HG03060 (cell line): ENCODE results near the gene KRT3.

ENCODE experiments used
- ATAC-seq: cut with Tn5 transposase; IDR thresholded peaks from one replicate; pipeline ENCODE4 v1.9.1; 2021; ENCODE audit warnings: low read depth, moderate number of reproducible peaks; ENCODE audit not compliant: unreplicated experiment

Gene KRT3

GRCh38 chr12:52795694-52796428 is at the start of gene KRT3:
Gene KRT3, minus strand, starts transcription at chr12:52796117. Its CDS starts 75 bp downstream, at chr12:52796042.
- no peak for ATAC-seq

DNA sequence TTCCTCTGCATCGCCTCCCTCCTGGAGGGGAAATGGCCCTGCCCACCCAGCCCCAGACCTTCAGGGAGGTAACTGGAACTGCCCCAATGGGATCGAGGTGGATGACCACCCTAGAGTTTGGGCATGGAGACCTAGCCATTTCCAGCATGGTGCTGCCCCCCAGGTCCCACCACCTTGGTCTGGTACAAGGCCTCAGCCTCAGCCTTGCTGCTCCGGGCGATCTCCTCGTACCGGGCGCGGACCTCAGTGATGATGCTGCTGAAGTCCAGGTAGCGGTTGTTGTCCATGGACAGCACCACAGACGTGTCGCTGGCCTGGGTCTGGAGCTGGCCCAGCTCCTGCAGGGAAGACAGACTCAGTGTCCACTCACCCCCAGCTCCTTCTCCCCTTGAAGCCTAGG is 48.5 kb upstream of the KRT3 start:
- no peak for ATAC-seq

- ATAC-seq, result no peak
Observed at GRCh38 chr12:52839436-52840105, 43.7 kb upstream of the KRT3 start.

- no peak for ATAC-seq
Observed at GRCh38 chr12:52838609-52839435, 42.9 kb upstream of the KRT3 start.

- no peak for ATAC-seq
Observed at GRCh38 chr12:52837781-52838608, 42.1 kb upstream of the KRT3 start.

DNA sequence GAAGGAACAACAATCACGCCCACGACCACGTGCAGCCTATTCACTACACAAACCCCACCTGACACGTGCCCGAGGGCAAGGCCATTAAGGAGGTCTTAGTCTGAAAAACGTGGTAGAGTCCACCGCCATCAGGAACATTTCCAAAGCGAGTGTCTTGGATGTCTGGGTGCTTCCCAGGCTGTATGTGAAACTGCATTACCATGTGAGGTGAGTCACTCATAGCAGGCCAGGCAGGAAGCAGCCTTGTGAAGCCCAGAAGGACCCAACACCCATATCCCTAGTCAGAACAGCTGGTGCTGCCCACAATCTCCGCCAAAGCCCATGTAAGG is 41.5 kb upstream of the KRT3 start:
- no peak for ATAC-seq

DNA sequence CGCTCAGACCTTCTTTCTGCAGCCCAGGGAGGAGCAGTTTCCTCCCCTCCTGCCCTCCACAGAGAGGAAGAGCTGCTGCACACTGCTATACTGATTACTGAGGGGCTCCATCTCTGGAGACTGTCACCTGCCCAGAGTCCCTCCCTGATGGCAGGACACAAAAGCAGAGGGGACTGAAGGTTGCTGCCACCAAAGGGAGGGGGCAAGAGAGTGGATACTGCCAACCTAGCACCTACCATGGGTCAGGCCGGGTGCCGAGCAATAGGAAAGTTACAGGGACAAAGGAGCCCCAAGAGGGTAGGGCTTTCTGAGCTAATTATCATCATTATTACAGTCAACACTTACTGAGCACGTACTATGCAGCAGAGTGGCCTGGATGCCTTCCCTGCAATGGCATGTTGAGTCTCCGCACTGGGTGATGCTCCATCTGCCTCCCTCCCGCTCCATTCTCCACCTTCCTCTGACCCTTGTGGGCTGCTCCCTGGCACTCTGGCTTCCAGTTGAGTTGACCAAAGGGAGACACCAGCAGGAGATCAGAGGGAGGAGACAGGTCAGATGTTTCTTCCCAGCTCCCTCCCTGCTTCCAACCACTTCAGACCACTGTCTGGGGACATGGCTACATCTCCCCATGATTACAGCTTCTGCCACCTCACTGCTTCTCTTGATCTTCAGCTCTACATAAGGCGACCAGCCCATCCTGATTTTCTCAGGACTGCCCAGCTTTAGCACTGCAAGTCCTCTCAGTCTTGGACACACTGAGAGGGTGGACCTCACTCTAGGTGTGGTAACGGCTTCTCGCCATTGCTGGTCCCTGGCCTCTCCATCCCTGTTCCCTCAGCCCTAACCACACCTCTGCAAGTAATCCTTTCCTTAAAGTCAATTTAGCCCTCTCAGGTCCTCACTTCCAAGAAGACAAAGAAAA is 40.8 kb upstream of the KRT3 start:
- no peak for ATAC-seq

DNA sequence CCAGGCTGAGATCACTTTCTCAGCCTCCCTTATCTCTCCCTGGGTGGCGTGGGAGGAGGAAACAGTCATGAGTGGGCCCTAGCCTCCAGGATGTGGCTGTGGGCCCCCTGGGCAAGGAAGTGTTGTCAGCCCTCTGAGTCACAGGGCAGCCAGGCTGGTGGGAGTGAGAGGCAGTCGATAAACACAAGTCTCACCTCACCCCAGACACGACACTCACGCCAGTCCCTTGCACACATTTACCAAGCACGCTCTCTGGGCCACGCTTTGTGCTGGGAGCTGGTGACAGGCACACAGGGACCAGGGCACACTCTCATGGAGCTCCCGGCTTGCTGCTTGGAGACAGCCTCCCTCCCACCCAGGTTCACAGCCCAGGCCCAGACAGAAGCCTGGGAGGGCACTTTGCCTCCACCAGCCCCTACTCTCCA is 40.1 kb upstream of the KRT3 start:
- ATAC-seq, result no peak

GRCh38 chr12:52835271-52836041 is 39.5 kb upstream of the KRT3 start:
- ATAC-seq, result no peak

DNA sequence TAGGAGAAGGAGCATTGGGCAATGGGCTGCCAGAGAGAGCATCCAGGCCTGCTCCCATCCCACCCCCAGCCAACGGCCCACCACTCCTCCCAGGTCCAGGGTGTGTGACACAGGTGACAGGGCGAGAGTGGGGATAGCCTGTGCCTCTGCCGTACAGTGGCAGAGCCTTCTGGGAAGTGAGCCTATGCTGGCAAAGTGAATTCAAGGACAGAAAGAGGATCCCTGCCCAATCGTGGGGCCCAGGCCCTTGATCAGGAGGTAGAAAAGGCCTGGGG is 38.7 kb upstream of the KRT3 start:
- ATAC-seq, result no peak

- ATAC-seq, result no peak
Observed at GRCh38 chr12:52833922-52834726, 38.2 kb upstream of the KRT3 start, which contains the start of gene KRT79. Gene KRT79, minus strand, starts transcription at chr12:52834311. Its CDS starts 51 bp downstream, at chr12:52834260.

- no peak for ATAC-seq
Observed at GRCh38 chr12:52832985-52833905, 37.3 kb upstream of the KRT3 start.

- ATAC-seq, result no peak
Observed at GRCh38 chr12:52832451-52832850, 36.5 kb upstream of the KRT3 start.

GRCh38 chr12:52831251-52831650 is 35.3 kb upstream of the KRT3 start:
- no peak for ATAC-seq

DNA sequence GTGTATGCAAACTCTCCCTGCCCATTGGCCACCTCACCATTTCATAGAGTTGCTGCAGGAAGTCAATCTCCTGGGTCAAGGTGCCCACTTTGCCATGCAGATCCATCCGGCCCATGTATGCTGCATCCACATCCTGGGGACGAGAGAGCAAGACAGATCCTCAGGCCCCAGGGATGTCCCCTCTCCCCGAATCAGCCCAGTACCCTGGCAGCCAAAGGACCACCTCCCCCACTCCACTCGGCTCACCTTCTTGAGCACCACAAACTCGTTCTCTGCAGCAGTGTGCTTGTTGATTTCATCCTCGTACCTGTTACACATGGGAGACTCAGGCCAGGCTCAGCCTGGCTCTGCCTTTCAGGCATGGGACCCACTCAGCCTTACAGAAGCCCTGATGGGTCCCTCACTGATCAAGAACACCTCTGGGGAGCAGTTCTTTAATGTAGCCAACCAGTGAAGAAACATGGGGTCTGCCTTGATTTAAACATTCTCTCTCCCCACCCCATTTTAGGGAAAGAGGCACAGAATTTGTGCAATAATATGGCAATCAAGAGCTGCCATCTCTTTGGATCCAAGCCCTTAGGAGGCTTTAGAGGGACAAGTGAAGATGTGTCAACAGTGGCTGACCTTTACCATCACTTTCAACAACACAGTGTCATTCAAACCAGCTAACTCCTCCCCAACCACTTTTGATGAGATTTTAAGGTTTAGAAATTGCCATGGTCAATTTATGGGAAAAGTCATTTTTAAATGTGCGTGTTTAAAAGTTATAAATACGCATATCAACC is 34.3 kb upstream of the KRT3 start:
- ATAC-seq, result no peak

DNA sequence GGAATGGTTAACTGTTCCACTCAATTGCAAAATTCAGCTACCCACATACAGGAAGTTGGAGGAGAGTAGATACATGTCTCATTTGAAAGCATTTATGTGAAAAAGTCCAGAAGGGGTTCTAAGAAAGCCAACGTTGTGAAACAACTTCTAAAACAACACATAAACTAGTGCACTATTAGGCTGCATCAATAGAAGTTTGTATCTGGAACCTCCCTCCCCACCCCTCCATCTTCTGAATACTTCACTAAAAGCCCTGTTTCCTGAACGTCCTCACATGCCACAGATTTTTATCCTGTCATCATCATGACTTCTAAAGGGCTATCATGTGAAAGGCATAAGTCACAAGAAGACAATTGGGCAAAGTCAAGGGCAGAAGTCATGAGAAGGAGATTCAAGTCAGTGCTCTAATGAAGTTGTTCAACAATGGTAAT is 32.7 kb upstream of the KRT3 start:
- ATAC-seq, result no peak
